DMS114 treated with DMSO at 0.1 percent for 48 hours (cell line): ENCODE measurements around the gene ZNF682.
"Not testable (repeated sequence)": the region's sequence is repeated elsewhere in the genome, so short reads cannot be mapped to it uniquely, and the experiment has no call there.

Experiments used
- DNase-seq: peaks from one replicate; lab custom pipeline; 2025; ENCODE audit not compliant: unreplicated experiment; lab: John Stamatoyannopoulos, UW

Gene ZNF682

DNA sequence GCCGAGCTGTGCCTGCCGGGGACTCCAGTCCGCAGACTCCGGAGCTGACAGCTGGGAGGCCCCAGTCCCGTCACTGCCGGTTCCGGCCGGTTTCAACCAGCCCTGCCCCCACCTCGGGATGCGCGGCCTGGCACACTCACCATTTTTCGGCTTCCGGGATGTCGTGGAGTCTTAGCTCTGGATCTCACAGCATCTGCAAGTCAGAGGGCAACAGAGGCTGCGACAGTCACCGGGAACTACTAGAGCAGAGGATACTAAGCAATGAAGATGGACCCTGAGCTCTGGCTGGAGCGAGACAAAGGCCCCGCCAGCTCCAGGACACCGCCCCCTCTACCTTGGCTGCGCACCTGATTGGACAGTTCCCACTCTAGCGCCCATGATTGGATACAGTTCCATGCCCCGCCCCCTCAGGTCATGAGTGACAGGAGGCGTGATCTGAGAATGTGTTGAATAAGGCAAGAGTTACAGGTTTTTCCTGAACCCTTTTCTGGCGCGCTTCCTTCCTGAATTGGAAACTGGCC, at the start of gene ZNF682:
Gene ZNF682, minus strand, starts transcription at position 303 of the 521 bp plus-strand sequence. Its CDS starts 160 bp downstream, at position 143.
- DNase-seq: peak; percentile 95

- DNase-seq: not testable (repeated sequence)
These were observed 43.6 kb upstream of the ZNF682 start for GRCh38 chr19:20082876-20083275.

GRCh38 chr19:20082232-20082833, 43.0 kb upstream of the ZNF682 start:
- not testable (repeated sequence) for DNase-seq

DNA sequence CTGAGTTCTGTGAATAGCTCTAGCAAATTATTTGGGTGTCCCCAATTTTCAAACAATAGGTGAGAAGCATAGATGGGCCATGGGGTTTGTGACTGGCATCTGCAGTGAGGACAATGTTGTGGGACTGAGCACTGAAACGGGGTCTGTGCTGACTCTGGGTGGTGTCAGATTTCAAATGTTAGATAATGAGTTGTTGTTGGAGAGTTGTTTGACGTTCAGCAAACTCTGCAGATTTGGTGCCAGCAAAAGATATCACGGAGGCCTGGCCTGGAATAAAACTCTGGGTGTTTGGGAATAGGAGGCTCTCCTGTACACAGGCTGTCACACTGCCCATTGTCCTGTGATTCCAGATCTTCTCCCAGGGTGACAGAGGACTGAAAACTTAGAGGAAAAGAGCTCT, 41.4 kb upstream of the ZNF682 start:
- DNase-seq: no peak

GRCh38 chr19:20079476-20079875, 40.2 kb upstream of the ZNF682 start:
- DNase-seq: no peak

DNA sequence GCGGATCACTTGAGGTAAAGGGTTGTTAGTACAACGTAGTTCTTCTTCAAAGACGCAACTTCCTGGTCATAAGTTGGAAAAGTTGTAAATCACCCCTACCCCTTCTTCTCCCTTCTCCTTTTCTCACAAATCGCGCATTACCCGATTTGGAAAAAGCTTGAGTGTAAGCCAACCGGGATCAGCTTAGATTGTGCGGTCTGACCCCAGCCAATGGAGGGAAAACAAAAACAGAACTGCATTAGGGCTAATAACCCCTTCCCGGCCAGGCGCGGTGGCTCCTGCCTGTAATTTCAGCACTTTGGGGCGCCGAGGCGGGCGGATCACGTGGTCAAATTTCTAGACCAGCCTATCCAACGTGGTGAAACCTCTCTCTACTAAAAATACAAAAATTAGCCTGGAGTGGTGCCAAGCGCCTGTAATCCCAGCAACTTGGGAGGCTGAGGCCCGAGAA, 39.3 kb upstream of the ZNF682 start:
- DNase-seq: peak; percentile 36

DNA sequence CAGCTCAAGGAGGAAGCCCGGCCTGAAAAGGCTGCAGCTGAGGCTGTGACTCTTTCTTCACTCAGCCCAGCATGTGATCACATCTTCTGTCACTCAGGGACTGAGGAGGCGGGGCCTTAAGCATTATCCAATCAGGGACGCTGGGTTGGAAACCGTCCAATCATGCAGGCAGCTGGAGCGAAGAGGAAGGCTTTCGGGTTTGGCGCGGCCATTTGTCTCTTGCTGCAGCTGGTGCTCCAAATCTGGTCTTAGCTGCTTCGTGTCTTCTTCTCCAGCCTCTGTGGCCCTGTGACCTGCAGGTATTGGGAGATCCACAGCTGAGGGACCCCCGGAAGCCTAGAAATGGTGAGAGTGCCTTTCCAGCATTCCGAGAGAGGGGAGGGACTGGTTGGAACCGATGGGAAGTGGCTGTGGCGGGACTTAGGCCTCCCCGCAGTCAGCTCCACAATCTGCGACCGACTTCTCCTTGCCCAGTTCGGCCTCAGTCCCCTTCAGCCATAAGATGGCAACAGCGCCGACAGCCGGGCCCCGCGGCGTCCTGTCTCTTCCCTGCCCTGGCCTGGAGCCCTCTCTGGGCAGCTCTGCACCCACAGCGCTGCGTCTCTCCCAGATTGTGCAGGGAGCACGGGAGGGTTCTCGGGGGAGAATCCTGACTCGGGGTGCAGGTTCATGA, 38.6 kb upstream of the ZNF682 start, which contains the start of gene ZNF90:
Gene ZNF90, plus strand, starts transcription at position 210 of the 673 bp plus-strand sequence. Its CDS starts 133 bp downstream, at position 343.
- peak; percentile 96 for DNase-seq

GRCh38 chr19:20072936-20073335, 33.6 kb upstream of the ZNF682 start:
- no peak for DNase-seq

DNA sequence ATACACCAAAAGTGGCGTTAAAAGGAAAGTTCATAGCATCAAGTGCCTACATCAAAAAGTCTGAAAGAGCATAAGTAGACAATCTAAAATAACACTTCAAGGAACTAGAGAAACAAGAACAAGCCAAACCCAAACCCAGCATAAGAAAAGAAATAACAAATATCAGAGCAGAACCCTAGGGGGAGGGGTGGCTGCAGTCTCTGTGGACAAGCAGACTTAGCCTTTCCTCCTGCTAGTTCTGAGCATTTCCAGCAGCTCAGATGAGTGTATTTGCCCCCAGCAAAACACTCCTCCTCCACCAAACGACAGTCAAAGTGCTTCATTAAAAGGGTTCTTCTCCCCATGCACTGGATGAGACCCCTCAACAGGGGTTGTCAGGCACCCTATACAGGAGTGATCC, 31.4 kb upstream of the ZNF682 start:
- no peak for DNase-seq

DNA sequence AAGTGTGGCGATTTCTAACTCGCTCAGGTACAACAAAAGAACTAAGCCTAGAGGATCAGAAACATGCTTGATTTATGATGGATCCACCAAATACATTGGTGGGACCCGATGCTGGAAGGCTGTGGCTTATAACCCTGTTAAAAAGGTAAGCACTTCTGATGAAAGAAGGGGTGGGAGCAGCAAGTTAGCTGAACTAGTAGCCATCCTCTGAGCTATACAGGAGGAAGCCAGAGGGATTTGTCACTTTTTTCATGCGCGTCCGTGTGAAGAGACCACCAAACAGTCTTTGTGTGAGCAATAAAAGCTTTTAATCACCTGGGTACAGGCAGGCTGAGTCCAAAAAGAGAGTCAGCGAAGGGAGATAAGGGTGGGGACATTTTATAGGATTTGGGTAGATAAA, 29.3 kb upstream of the ZNF682 start:
- not testable (repeated sequence) for DNase-seq

- no peak for DNase-seq
These were observed 28.6 kb upstream of the ZNF682 start for GRCh38 chr19:20067943-20068342.

- DNase-seq: no peak
These were observed 27.6 kb upstream of the ZNF682 start for GRCh38 chr19:20066861-20067260.

DNA sequence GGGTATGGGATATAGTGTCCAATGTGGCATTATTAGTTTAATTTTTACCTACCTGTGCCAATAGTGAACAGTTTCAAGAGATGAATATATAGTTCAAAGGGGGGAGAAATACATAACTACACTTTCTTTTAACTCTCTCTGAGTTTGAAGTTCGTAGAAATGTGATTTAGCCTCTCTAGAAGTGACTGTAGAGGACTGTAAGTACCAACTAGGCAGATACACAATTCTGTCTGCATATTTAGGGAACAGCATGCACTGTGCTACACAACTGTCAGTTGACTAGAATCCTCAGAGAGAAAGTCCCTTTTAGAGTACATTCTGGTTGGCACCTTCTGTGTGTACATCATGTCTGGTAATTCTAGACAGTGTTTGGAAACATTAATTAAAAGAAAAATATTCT, 21.0 kb upstream of the ZNF682 start:
- no peak for DNase-seq

- not testable (repeated sequence) for DNase-seq
These were observed 19.4 kb upstream of the ZNF682 start for GRCh38 chr19:20058738-20059137.

GRCh38 chr19:20051841-20052768, 12.8 kb upstream of the ZNF682 start:
- DNase-seq: peak; percentile 99

- DNase-seq: not testable (repeated sequence)
These were observed 6.4 kb upstream of the ZNF682 start for GRCh38 chr19:20045742-20046141.

DNA sequence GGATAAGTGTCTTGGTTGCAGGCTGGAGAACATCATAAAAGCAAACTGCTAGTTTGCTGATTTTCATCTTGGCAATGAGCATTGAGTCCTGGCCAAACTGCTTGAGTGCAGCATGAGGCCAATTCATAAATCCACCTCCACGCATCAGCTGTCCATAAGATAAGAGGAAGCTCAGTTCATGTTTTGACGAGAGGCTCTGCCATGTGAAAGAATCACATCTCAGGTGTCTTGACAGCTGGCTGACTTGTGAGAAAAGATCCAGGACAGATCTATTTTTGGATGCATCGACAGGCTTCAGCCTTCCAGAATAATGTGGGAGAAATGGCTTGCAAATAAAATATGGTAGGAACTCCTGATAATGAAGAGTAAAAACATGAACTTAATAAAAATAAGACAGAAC, 5.4 kb upstream of the ZNF682 start:
- no peak for DNase-seq

- DNase-seq: no peak
These were observed 725 bp downstream of the ZNF682 start for GRCh38 chr19:20038358-20039202.

DNA sequence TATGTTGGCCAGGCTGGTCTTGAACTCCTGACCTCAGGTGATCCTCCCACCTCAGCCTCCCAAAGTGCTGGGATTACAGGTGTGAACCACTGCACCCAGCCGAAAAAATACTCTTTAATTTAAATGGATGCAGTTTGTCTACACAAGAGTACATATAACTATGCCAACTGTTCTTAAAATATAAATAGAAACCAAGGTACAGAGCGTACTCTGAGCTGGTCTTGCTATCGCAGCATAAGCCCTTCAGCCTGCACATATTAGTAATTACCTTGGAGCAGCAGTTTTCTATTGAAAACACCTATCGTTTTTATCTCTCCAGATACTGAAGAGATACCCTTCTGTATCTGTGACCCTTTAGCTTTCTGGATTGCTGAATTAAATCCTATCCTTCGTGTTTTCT, 3.4 kb downstream of the ZNF682 start:
- DNase-seq: no peak

DNA sequence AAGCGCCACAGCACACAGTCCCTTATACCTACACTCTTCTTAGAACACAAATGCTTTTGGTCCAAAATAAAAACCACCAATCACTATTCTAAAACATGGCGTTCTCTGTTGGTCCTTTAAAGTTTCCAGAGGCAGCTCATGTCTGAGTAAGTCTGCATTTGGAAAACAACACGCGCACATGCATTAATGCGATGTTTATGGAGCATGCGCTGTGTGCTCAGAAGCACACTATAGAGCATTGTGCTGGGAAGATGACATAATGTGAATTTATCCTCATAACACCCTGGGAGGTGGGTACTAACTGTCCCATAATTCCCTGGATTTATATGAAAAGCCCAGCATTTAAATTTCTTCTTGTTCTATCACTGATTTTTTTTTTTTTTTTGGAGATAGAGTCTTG, 10.7 kb downstream of the ZNF682 start:
- no peak for DNase-seq
